A673 (cell line): ENCODE measurements around the gene NME1.

Source experiments
- EZH2 ChIP-seq: fragments of 200-600 bp; sonication (generic); IDR thresholded peaks from 2 replicates; pipeline ENCODE4 v1.6.1; 2017; ENCODE audit warnings: borderline replicate concordance, low read depth, mild to moderate bottlenecking, mixed read lengths, antibody characterized with exemption, low read length; ENCODE audit not compliant: poor library complexity, severe bottlenecking
- TF ChIP-seq, protein P1 (sequence below): fragments of 300-800, 200-600 bp; sonication (generic); conservative IDR thresholded peaks from 2 replicates; pipeline ENCODE4 v1.5.1; 2017; ENCODE audit warnings: low read depth, mild to moderate bottlenecking, antibody characterized with exemption, low read length, moderate library complexity, mixed read lengths

DNA sequence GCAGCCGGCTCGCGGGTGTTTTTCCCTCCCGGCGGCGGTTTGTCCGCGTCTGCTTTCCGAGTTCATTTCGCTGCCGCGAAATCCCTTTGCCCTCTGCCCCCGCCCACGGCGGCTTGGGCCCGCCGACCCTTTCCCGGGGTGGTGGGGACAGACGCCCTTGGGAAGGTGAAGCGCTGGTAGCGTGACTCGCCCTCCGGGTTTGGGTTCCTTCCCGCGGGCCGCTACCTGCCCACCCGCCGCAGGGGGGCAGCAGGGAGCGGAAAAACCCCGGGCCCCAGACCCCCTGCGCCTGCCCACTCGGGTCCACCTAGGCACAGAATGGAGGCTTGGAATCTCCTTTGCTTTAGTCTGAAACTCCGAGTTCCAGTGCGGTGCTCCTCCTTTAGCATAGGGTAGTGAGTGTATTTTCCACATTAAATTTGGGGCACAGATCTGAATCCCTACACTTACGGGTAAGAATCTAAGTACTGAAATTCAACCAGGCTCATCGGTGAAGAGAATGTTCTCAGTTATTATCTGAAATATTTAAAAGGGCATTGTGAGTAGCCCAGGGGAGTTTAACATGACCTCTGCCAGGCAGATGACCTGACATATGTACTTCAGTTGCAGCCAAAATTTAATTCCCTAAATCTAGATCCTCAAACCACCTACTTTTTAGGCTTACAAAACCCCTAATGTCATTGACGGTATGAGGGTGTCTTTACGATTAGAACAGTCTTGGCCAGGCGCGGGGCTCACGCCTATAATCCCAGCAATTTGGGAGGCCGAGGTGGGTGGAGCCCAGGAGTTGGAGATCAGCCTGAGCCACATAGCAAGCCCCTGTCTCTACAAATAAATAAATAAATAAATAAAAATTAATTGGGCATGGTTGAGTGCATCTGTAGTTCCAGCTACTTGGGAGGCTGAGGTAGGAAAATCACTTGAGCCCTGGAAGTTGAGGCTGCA is 13.9 kb downstream of the NME1 start:
- TF ChIP-seq, protein P1, sequence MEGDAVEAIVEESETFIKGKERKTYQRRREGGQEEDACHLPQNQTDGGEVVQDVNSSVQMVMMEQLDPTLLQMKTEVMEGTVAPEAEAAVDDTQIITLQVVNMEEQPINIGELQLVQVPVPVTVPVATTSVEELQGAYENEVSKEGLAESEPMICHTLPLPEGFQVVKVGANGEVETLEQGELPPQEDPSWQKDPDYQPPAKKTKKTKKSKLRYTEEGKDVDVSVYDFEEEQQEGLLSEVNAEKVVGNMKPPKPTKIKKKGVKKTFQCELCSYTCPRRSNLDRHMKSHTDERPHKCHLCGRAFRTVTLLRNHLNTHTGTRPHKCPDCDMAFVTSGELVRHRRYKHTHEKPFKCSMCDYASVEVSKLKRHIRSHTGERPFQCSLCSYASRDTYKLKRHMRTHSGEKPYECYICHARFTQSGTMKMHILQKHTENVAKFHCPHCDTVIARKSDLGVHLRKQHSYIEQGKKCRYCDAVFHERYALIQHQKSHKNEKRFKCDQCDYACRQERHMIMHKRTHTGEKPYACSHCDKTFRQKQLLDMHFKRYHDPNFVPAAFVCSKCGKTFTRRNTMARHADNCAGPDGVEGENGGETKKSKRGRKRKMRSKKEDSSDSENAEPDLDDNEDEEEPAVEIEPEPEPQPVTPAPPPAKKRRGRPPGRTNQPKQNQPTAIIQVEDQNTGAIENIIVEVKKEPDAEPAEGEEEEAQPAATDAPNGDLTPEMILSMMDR, result peak; percentile 89
- TF ChIP-seq EZH2, result no peak
